ENCODE results near the gene TMEM120B.
"Not testable (repeated sequence)": the region's sequence is repeated elsewhere in the genome, so short reads cannot be mapped to it uniquely, and the experiment has no call there.

- not testable (repeated sequence) for TF ChIP-seq CTBP1 (IDR thresholded peaks at IDR 0.05; ENCODE audit: borderline replicate concordance); L3MBTL2 (conservative IDR thresholded peaks at IDR 0.05); ARNT (IDR thresholded peaks at IDR 0.05); SP1 (IDR thresholded peaks at IDR 0.05); BHLHE40 (IDR thresholded peaks at IDR 0.05; ENCODE audit: borderline replicate concordance); ZNF384 (IDR thresholded peaks at IDR 0.05); HDGF (IDR thresholded peaks at IDR 0.05; ENCODE audit: borderline replicate concordance); FOXM1 (IDR thresholded peaks at IDR 0.05; ENCODE audit: borderline replicate concordance); ELF4 (IDR thresholded peaks at IDR 0.05)
Observed at GRCh38 chr12:121758536-121758935, 46.0 kb downstream of the TMEM120B start.
